NCI-H748 treated with DMSO at 0.1 percent for 48 hours (cell line): ENCODE results near the gene PEX11G.

ENCODE experiments used
- DNase-seq: peaks from one replicate; lab custom pipeline; 2025; lab: John Stamatoyannopoulos, UW

The PEX11G gene

GRCh38 chr19:7521551-7522071 lies 32.8 kb upstream of the PEX11G start:
- no peak for DNase-seq

GRCh38 chr19:7520131-7521051 lies 31.6 kb upstream of the PEX11G start:
- no peak for DNase-seq

GRCh38 chr19:7519361-7520130 lies 30.7 kb upstream of the PEX11G start:
- DNase-seq = no peak

- DNase-seq = no peak
Observed at GRCh38 chr19:7516878-7517277, 28.0 kb upstream of the PEX11G start.

GRCh38 chr19:7516333-7516732 lies 27.5 kb upstream of the PEX11G start:
- no peak for DNase-seq

- peak; percentile 8 for DNase-seq
Observed at GRCh38 chr19:7515645-7516151, 26.9 kb upstream of the PEX11G start, which contains the start of gene ZNF358. TSS of gene ZNF358 (plus strand) at chr19:7516103. CDS start at chr19:7519243, 3,140 bp downstream.

GRCh38 chr19:7515110-7515644 lies 26.3 kb upstream of the PEX11G start:
- DNase-seq = no peak

GRCh38 chr19:7513809-7514642 lies 25.2 kb upstream of the PEX11G start:
- no peak for DNase-seq

- DNase-seq = no peak
Observed at GRCh38 chr19:7512400-7512851, 23.6 kb upstream of the PEX11G start.

GRCh38 chr19:7509625-7510024 lies 20.8 kb upstream of the PEX11G start:
- no peak for DNase-seq

GRCh38 chr19:7507884-7508283 lies 19.0 kb upstream of the PEX11G start:
- DNase-seq = no peak

- peak; percentile 65 for DNase-seq
Observed at GRCh38 chr19:7506385-7507328, 17.8 kb upstream of the PEX11G start.

- DNase-seq = no peak
Observed at GRCh38 chr19:7505682-7506384, 17.0 kb upstream of the PEX11G start.

- peak; percentile 20 for DNase-seq
Observed at GRCh38 chr19:7505288-7505681, 16.4 kb upstream of the PEX11G start.

GRCh38 chr19:7504684-7505083 lies 15.8 kb upstream of the PEX11G start:
- no peak for DNase-seq

- no peak for DNase-seq
Observed at GRCh38 chr19:7502552-7502951, 13.7 kb upstream of the PEX11G start.

- DNase-seq = peak; percentile 45
Observed at GRCh38 chr19:7500811-7501450, 12.1 kb upstream of the PEX11G start.

- DNase-seq = no peak
Observed at GRCh38 chr19:7497292-7497691, 8.5 kb upstream of the PEX11G start.
